ENCODE results near the gene PIP4K2A.

DNA sequence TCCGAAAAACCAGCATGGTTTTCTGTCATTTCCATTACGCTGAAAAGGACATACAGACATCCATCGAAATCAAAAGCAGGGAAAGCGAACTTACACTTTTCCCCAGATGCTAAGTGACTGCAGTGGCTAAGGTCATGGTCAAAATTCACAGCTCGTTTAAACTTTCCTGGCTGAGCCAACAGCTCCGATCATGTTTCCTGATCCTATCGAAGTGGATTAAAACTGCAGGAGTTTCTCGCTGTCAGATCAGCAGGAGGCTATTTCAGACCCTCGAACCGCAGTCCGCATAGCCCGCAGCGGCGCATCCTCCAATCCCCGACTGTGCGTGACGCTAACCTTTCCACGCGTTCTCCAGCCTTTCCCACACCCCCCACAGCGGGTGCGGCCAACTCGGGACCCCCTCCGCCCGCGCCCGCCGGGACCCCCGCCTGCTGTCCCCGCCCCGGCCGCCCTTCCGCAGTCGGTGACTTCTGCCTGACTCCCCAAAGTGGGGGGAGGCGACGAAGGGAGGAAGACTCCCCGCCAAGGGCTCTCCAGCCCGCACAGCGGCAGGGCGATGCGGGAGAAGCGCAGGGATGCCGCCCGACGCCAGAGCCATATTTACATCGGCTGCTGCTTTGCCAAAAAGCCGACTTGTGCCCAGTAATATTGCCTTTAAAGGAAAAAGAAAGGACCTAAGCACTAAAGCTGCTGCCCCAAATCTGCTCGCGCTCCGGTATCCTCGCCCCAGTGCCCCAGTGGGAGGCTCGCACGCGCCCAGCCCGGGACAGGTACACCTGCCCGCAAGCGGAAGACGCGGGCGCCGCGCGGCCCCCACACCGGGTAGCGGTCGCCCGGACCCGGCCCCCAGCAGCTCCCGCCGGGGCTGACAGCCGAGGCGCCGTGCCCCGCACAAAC lies 1.2 kb downstream of the PIP4K2A start:
- TF ChIP-seq POLR2A (IDR thresholded peaks at IDR 0.05): no peak
- TF ChIP-seq, protein P1, sequence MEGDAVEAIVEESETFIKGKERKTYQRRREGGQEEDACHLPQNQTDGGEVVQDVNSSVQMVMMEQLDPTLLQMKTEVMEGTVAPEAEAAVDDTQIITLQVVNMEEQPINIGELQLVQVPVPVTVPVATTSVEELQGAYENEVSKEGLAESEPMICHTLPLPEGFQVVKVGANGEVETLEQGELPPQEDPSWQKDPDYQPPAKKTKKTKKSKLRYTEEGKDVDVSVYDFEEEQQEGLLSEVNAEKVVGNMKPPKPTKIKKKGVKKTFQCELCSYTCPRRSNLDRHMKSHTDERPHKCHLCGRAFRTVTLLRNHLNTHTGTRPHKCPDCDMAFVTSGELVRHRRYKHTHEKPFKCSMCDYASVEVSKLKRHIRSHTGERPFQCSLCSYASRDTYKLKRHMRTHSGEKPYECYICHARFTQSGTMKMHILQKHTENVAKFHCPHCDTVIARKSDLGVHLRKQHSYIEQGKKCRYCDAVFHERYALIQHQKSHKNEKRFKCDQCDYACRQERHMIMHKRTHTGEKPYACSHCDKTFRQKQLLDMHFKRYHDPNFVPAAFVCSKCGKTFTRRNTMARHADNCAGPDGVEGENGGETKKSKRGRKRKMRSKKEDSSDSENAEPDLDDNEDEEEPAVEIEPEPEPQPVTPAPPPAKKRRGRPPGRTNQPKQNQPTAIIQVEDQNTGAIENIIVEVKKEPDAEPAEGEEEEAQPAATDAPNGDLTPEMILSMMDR (IDR thresholded peaks at IDR 0.05): no peak
